Right lobe of liver (tissue), 6 donors: ENCODE results near the gene EVL. TPM values are rescaled to one million over a fixed set of nuclear protein-coding genes. Genes with fewer than 3 reads are reported as not detected.

ENCODE experiments used
- ATAC-seq, 4 donors: fragments of 200-7000 bp; cut with Tn5 transposase; one replicate each; pipeline ENCODE4 v1.9.1; 2020; ENCODE audit warnings: mild to moderate bottlenecking in 4 of 4, moderate library complexity in 4 of 4
- DNase-seq, 3 donors: peaks; one replicate each; pipeline ENCODE4 v3.0.0-alpha.2; 2020
- H3K27ac ChIP-seq, 3 donors: fragments of 200-600 bp; one replicate each; pipeline ENCODE4 v1.8.0; 2022
- H3K27me3 ChIP-seq, 2 donors: fragments of 200-600 bp; one replicate each; pipeline ENCODE4 v1.8.0; 2022
- H3K36me3 ChIP-seq, 4 donors: fragments of 200-600 bp; sonication (generic) in 1 of 4; one replicate each; pipeline versions ENCODE4 v1.5.1 to v1.8.0; 2017 to 2022; ENCODE audit warnings: control low read depth in 1 of 4
- H3K4me1 ChIP-seq, 4 donors: fragments of 200-600 bp; sonication (generic) in 1 of 4; one replicate each; pipeline versions ENCODE4 v1.5.1 to v1.8.0; 2017 to 2022; ENCODE audit warnings: control low read depth in 1 of 4
- H3K4me3 ChIP-seq, 3 donors: fragments of 200-600 bp; one replicate each; pipeline ENCODE4 v1.8.0; 2022
- H3K9me3 ChIP-seq, 4 donors: fragments of 200-600 bp; sonication (generic) in 1 of 4; one replicate each; pipeline versions ENCODE4 v1.5.1 to v1.8.0; 2017 to 2022; ENCODE audit warnings: control low read depth in 1 of 4
- POLR2A ChIP-seq: fragments of 450-650 bp; IDR thresholded peaks from one replicate; pipeline ENCODE4 v1.6.1; 2017; ENCODE audit warnings: antibody characterized with exemption, mild to moderate bottlenecking
- WGBS: methylation state at CpG from one replicate; pipeline ENCODE4 v1.1.6; 2018; ENCODE audit warnings: low coverage, low lambda C conversion rate; ENCODE audit not compliant: insufficient coverage; ENCODE audit errors: missing lambda C conversion rate; 5-methylcytosine and 5-hydroxymethylcytosine counted together
- intact Hi-C, 2 donors: fragments of 100-400 bp; cut with DNase I; formaldehyde crosslinking; loops; one replicate each; pipeline versions ENCODE4 v1.11.2 to v1.14.1; 2022
- long read RNA-seq: library from polyadenylated mRNA; unstranded; transcript quantifications from one replicate; pipeline ENCODE4 v2.0.0, GENCODE V29; 2019
- total RNA-seq, 6 experiments: library from RNA; depleted of rRNA in 2 of 6; stranded (reverse); fragments of >200 nt in 2 of 6; fragmentation: NEBNext Ultra II Directional in 3 of 6; extraction: Animal tissue kit (Norgen Biotek cat#: 25700) in 3 of 6; gene quantifications; one replicate each; pipeline versions ENCODE4 v1.1.0 to v1.2.4, GENCODE V29; 2016 to 2023
- TF ChIP-seq, protein P1 (sequence below), 4 donors: fragments of 200-600 bp in 3 of 4; fragments of 450-650 bp in 1 of 4; IDR thresholded peaks; one replicate each; pipeline versions ENCODE4 v1.5.1 to v1.8.0; 2016 to 2022; ENCODE audit warnings: antibody characterized with exemption in 4 of 4, mild to moderate bottlenecking in 2 of 4
- donor health status: DM: no; HTN: yes; CAD: no.
- donor health status: DM: no; HTN: no; CAD: no.
- donor health status: DM: no; HTN: no; CAD: no.
- donor health status: DM: no; HTN: yes; CAD: no.
- donor health status: DM: no; HTN: yes; CAD: no.

Gene EVL, protein sequence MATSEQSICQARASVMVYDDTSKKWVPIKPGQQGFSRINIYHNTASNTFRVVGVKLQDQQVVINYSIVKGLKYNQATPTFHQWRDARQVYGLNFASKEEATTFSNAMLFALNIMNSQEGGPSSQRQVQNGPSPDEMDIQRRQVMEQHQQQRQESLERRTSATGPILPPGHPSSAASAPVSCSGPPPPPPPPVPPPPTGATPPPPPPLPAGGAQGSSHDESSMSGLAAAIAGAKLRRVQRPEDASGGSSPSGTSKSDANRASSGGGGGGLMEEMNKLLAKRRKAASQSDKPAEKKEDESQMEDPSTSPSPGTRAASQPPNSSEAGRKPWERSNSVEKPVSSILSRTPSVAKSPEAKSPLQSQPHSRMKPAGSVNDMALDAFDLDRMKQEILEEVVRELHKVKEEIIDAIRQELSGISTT
- total RNA-seq = 100 to 1,000 TPM in 2 of 6 experiments, 10 to 100 TPM in 4; 23.6 to 162 (median 68.4) TPM
- long read RNA-seq, partial matches to known transcripts = 2 of 3 reads
- long read RNA-seq, other reads (novel, unspliced or antisense) = 1 of 3 reads

DNA sequence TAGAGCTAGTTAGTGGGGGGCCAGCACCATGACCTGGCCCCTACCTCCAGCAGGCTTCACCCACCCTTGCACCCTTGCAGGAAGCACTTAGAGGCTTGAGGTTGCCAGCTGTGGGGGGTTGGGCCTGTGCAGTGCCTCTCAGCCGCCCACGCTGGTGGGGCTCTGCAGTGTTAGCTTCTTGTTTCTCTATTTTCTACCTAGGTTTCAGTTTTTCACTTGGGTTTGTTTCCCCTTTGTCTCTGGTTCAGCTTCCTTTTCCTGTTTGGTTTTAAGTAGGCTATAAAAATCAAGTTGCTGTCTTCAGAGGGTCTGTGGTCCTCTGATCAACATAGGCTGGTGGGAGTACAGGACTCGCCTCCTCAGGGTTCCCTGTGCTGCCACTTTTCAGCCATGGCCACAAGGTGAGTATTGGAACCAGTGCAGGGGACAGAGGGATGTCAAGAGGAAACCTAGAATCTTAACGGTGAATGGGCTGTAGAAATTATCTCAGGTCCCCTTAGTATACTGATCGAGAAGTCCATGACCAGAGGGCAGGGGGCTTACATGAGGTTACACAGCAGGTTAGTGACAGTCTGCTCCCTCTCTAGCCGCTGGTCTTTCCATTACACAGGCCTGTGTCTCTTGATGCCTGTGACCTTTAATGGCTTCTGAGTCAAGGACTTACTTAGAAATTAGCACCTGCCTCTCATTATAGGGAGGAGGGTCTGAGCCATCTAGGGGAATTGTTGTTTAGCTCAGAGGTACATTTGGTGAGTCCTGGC is at the start of gene EVL:
Gene EVL, plus strand, starts transcription at position 312 of the 761 bp plus-strand sequence. Its CDS starts 79 bp downstream, at position 391.
- WGBS = 70% methylated on average over 5 of the region's 6 CpGs
- peak within 1 kb of the TSS; percentile 7 to 24 (median 13) for H3K4me3 ChIP-seq

DNA sequence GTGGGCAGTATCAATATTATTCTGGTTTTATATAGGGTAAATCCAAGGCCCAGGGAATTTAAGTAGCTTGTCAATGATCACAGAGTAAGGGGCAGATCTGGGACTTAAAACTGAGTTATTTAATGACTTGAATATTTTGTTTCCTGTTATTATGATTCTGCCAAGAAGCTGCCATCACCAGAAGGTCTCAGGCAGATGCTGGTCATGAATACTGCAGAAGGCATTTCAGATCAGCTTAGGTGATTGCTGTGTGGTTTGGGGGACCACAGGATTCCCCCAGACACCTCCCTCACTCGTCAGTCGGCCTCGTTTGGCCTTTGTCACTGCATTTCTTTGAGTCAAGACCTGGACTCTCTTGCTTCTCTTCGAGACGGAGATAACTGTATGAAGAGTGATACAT is 47.7 kb upstream of the EVL start:
- Histone ChIP-seq H3K9me3 (no peaks in the 10 kb centered on the region), H3K4me1 (peaks cover 0 to 17% (median 4%) of the 10 kb centered on the region in 4 donors), H3K4me3 (no peak overlapping the region), H3K27ac (no peak overlapping the region), H3K36me3 (no peaks in the 10 kb centered on the region), H3K27me3 (no peaks in the 10 kb centered on the region)
- DNase-seq (no peak), ATAC-seq (no peak)
- WGBS = 87% methylated on average over 5 of the region's 5 CpGs
- intact Hi-C loops = no loop called here
- TF ChIP-seq, protein P1, sequence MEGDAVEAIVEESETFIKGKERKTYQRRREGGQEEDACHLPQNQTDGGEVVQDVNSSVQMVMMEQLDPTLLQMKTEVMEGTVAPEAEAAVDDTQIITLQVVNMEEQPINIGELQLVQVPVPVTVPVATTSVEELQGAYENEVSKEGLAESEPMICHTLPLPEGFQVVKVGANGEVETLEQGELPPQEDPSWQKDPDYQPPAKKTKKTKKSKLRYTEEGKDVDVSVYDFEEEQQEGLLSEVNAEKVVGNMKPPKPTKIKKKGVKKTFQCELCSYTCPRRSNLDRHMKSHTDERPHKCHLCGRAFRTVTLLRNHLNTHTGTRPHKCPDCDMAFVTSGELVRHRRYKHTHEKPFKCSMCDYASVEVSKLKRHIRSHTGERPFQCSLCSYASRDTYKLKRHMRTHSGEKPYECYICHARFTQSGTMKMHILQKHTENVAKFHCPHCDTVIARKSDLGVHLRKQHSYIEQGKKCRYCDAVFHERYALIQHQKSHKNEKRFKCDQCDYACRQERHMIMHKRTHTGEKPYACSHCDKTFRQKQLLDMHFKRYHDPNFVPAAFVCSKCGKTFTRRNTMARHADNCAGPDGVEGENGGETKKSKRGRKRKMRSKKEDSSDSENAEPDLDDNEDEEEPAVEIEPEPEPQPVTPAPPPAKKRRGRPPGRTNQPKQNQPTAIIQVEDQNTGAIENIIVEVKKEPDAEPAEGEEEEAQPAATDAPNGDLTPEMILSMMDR (IDR thresholded peaks at IDR 0.05) = no peak
- no peak for TF ChIP-seq POLR2A

More for the DNA sequence above, at the start of gene EVL:
- intact Hi-C loops = no loop called here
- Histone ChIP-seq H3K9me3 (no peaks in the 10 kb centered on the region), H3K27me3 (no peaks in the 10 kb centered on the region), H3K27ac (peak within 1 kb of the TSS in 2 of 3 donors; percentile 33 to 56), H3K4me1 (no peaks in the 10 kb centered on the region), H3K36me3 (no peaks in the 10 kb centered on the region)
- TF ChIP-seq POLR2A = peak; percentile 21
- TF ChIP-seq, protein P1 (IDR thresholded peaks at IDR 0.05) = no peak
- DNase-seq = peak in 2 of 3 donors; percentile 57 to 62
- peak; percentile 52 to 59 (median 58) for ATAC-seq

DNA sequence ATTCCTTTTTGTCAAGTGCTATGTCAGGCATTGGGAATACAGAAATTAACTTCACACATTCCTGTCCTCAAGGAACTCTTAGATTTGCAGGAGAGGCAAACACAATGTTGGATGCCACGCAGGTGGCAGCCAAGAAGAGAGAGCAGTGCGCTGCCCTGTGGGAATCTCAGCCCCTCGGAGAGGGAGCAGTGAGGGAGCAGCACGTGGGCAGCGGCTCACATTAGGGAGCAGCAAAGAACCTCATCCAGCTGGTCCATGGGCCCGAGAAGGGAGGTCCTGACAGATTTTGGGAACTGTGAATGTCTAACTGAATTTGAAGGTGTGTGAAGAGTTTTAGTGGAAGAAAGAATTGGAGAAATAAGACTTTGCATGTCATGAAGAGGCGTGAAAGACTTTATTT is 47.2 kb upstream of the EVL start:
- peaks cover 0 to 17% (median 4%) of the 10 kb centered on the region in 4 donors for H3K4me1 ChIP-seq
- H3K9me3 ChIP-seq = no peaks in the 10 kb centered on the region
- H3K27ac ChIP-seq = peak overlapping the region in 1 of 3 donors; percentile 5
- H3K36me3 ChIP-seq = no peaks in the 10 kb centered on the region
- ATAC-seq (peak in 1 of 4 donors; percentile 13), DNase-seq (no peak)
- 85% methylated on average over 7 of the region's 7 CpGs for WGBS
- TF ChIP-seq POLR2A = no peak
- TF ChIP-seq, protein P1 (IDR thresholded peaks at IDR 0.05) = no peak
- no peak overlapping the region for H3K4me3 ChIP-seq
- intact Hi-C loops = no loop called here
- no peaks in the 10 kb centered on the region for H3K27me3 ChIP-seq

DNA sequence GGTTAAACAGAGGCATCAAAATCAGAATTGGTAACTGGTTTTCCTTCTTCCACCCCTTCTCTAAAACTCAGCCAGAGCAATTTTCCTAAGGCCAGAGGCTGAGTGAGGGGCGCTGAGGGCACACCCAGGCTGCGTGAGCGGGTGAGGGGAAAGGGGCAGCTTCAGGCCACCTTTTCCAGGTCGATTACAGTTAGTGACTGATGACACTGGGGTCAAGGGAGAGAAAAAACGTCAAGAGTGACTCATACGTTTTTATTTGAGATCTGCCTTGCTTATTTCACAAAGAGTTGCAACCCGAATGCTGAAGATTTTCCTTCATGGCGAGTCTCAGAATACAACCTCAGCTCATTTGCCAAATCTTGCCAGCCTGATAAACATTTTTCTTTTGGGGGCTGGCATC is 46.7 kb upstream of the EVL start:
- no peak for TF ChIP-seq POLR2A
- TF ChIP-seq, protein P1 (IDR thresholded peaks at IDR 0.05) = no peak
- ATAC-seq = peak; percentile 67 to 88 (median 75)
- no peaks in the 10 kb centered on the region for H3K36me3 ChIP-seq
- peak overlapping the region in 1 of 3 donors; percentile 35 for H3K27ac ChIP-seq
- 25% methylated on average over 6 of the region's 8 CpGs for WGBS
- intact Hi-C loops = no loop called here
- peaks cover 0 to 17% (median 4%) of the 10 kb centered on the region in 4 donors for H3K4me1 ChIP-seq
- DNase-seq = peak in 1 of 3 donors; percentile 64
- H3K9me3 ChIP-seq = no peaks in the 10 kb centered on the region
- H3K27me3 ChIP-seq = no peaks in the 10 kb centered on the region
- no peak overlapping the region for H3K4me3 ChIP-seq
